Ovary (tissue), 3 donors: ENCODE measurements around the gene ADAM12.

Source experiments
- EP300 ChIP-seq: sonication (generic); formaldehyde crosslinking; IDR thresholded peaks from one replicate; pipeline ENCODE4 v1.6.1; 2017; ENCODE audit warnings: antibody characterized with exemption
- POLR2A ChIP-seq: fragments of 450-650 bp; IDR thresholded peaks from one replicate; pipeline ENCODE4 v1.6.1; 2017; ENCODE audit warnings: antibody characterized with exemption, mild to moderate bottlenecking, moderate library complexity
- TF ChIP-seq, protein P1 (sequence below), 3 donors: fragments of 450-650 bp in 2 of 3; fragments of 200-600 bp in 1 of 3; IDR thresholded peaks; one replicate each; pipeline versions ENCODE4 v1.5.1 to v1.8.0; 2016 to 2022; ENCODE audit warnings: antibody characterized with exemption in 3 of 3, mild to moderate bottlenecking in 1 of 3
- donor health status: DM: no; HTN: no; CAD: no.

DNA sequence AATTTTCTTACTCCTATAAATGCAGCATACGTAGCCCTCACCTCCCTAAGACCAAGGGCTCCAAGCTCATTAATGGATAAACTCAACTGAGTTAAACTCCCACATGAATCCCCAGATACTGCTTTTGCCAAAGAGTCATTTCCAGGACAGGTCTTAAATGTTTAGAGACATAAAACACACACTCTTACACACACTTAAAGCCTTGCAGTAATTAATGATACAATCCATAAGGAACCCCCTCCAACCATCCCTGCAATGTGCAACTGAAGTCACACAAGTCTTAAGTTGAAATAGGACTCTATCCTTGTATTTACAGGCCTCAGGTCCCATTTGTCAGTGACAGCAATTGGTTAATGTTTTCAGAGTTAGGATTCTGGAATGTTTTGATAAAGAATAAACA lies 297.8 kb downstream of the ADAM12 start:
- TF ChIP-seq, protein P1, sequence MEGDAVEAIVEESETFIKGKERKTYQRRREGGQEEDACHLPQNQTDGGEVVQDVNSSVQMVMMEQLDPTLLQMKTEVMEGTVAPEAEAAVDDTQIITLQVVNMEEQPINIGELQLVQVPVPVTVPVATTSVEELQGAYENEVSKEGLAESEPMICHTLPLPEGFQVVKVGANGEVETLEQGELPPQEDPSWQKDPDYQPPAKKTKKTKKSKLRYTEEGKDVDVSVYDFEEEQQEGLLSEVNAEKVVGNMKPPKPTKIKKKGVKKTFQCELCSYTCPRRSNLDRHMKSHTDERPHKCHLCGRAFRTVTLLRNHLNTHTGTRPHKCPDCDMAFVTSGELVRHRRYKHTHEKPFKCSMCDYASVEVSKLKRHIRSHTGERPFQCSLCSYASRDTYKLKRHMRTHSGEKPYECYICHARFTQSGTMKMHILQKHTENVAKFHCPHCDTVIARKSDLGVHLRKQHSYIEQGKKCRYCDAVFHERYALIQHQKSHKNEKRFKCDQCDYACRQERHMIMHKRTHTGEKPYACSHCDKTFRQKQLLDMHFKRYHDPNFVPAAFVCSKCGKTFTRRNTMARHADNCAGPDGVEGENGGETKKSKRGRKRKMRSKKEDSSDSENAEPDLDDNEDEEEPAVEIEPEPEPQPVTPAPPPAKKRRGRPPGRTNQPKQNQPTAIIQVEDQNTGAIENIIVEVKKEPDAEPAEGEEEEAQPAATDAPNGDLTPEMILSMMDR (IDR thresholded peaks at IDR 0.05), result no peak
- TF ChIP-seq EP300 (no peak), POLR2A (no peak)
